Stimulated activated CD8-positive, alpha-beta memory T cell treated with anti-CD3 and anti-CD28 coated beads, Interleukin-15, amount 100 ng/mL, for 48 hours (primary cell): ENCODE results near the gene ATP1A4.

ENCODE experiments used
- DNase-seq, 2 donors: peaks; one replicate each; pipeline ENCODE4 v3.0.0-alpha.2; 2020; ENCODE audit warnings: low read depth in 2 of 2

The ATP1A4 gene

DNA sequence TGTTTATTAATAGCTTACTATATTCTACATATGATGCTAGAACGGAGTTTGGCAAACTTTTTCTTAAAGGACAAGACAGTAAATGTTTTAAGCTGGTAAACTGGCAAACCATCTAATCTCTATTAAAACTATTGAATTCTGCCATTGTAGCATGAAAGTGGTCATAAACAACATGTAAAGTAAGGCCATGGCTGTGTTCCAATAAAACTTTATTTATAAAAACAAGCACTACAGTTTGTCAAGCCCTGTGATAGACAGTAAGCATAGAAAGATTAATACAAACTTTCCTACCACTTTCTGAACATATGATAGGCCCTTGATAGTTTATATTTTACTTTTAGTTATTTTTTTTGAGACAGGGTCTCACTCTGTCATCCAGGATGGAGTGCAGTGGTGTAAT, 76.2 kb downstream of the ATP1A4 start:
- DNase-seq, result no peak

DNA sequence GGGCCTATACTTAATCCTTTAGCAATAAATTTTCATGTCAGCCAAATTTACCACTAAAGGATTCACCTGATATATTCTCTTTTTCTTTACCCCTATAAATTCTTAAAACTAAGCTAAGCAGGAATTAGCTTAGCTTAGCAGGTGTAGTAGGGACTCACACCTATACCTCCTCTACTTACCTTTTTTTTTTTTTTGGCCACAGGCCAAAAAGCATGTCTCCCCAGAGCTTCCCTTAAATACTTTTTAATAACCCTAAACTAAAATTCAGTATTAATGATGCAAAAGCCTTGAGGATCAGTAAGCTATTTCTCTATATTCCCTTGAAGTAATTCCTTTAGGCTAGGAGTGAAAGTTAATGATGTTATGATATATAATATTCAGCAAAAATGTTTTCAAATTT, 77.0 kb downstream of the ATP1A4 start:
- DNase-seq, result no peak

DNA sequence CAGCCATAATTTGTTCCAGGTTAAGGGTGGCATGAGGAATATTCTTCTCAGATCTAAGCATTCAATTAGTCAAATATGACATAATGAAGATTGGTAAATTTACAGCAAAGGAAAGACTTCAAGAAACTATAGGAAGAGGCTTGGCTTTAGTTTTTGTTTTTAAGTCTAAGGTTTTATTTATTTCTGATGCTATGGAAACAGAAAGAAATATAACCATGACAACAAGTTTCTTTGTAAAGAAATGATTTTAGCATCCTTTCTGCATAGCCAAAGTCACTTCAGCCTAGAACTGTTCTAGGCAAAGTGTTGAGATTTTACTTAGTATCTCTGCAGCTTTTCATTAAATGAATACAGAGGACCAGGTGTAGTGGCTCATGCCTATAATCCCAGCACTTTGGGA, 81.5 kb downstream of the ATP1A4 start:
- DNase-seq, result no peak
